NB4 (cell line): ENCODE measurements around the gene CTNND2.
A peak's percentile ranks its signal among the peaks of the same experiment; 100 is the strongest.

Source experiments
- DNase-seq: peaks from one replicate; pipeline ENCODE4 v3.0.0; 2010; ENCODE audit warnings: low read depth
- H3K4me3 ChIP-seq: one replicate; pipeline ENCODE4 v1.5.1; 2011; ENCODE audit warnings: mild to moderate bottlenecking, low read depth, low read length, moderate library complexity
- MYC ChIP-seq: IDR thresholded peaks from 2 replicates; pipeline ENCODE4 v1.6.1; 2011; ENCODE audit warnings: low read depth, low read length
- POLR2A ChIP-seq: IDR thresholded peaks from 2 replicates; pipeline ENCODE4 v1.6.1; 2011; ENCODE audit warnings: mild to moderate bottlenecking; ENCODE audit not compliant: insufficient read length; ENCODE audit errors: extremely low read depth
- TF ChIP-seq, protein P1 (sequence below): IDR thresholded peaks from one replicate; pipeline ENCODE4 v1.5.1; 2012; ENCODE audit warnings: low read depth, low read length
- TF ChIP-seq, protein P2 (sequence below): IDR thresholded peaks from 2 replicates; pipeline ENCODE4 v1.6.1; 2011; ENCODE audit warnings: low read depth, low read length

CTNND2 gene

DNA sequence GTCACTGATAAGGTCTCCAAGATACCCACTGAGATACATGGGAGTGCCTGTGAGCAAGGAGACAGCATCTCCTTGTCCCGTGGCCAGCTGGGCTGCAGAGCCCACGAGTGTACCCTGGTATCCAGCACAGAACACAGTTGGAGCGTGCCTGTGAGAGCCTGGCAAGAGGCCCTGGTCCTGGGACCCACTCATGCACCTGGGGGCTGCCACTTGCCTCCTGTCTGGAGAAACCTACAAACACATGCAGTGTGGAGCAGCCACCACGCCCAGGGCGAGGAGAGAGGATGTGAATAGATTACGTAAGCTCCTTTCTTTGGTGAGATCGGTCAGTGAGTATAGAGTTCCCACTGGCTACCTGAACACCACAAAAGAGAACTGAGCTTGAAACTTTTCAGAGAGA lies 88.3 kb downstream of the CTNND2 start:
- TF ChIP-seq POLR2A (no peak), MYC (no peak)
- TF ChIP-seq, protein P1, sequence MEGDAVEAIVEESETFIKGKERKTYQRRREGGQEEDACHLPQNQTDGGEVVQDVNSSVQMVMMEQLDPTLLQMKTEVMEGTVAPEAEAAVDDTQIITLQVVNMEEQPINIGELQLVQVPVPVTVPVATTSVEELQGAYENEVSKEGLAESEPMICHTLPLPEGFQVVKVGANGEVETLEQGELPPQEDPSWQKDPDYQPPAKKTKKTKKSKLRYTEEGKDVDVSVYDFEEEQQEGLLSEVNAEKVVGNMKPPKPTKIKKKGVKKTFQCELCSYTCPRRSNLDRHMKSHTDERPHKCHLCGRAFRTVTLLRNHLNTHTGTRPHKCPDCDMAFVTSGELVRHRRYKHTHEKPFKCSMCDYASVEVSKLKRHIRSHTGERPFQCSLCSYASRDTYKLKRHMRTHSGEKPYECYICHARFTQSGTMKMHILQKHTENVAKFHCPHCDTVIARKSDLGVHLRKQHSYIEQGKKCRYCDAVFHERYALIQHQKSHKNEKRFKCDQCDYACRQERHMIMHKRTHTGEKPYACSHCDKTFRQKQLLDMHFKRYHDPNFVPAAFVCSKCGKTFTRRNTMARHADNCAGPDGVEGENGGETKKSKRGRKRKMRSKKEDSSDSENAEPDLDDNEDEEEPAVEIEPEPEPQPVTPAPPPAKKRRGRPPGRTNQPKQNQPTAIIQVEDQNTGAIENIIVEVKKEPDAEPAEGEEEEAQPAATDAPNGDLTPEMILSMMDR, result no peak
- TF ChIP-seq, protein P2, sequence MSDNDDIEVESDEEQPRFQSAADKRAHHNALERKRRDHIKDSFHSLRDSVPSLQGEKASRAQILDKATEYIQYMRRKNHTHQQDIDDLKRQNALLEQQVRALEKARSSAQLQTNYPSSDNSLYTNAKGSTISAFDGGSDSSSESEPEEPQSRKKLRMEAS, result no peak
- H3K4me3 ChIP-seq, result no peak overlapping the region
- no peak for DNase-seq

DNA sequence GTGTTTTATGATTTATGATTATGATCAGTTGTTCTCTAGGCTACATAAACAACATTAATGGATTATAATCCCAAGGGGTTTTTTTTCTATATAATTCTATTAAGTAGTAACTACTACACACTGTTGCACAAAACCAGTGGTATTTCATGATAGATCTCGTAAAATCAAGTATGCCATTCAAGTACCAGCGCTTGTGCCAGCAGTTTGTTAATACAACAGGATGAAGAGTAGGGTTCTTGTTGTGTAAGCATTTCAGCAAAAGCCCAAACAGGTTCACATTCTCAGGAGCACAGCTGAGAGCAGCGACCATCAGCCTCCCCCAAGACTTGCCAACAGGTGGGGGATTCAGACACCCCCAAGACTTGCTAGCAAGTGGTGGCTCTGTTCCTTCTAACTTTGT lies 88.8 kb downstream of the CTNND2 start:
- DNase-seq, result no peak
- TF ChIP-seq, protein P1, result no peak
- no peak for TF ChIP-seq MYC
- TF ChIP-seq, protein P2, result no peak
- TF ChIP-seq POLR2A, result no peak
- H3K4me3 ChIP-seq, result no peak overlapping the region

DNA sequence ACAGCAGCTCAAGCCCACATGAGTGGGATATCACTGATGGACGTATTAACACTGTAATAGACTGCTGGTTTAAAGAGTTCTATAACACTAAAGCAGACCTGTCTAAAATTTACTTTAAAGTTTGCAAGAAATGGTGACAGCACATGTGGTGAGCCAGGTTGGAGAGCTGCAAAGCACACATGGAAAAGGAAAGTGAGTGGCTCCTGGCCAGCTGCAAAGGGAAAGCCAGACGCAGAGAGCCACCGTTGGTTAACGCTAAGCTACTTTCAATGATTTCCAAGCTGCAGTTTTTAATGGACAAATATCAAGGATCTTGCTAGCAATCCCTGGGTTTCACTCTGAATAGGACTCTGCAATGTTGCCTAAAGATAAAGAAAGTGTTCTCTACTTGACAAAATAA lies 89.9 kb downstream of the CTNND2 start:
- no peak for TF ChIP-seq MYC
- no peak for TF ChIP-seq POLR2A
- TF ChIP-seq, protein P1, result no peak
- TF ChIP-seq, protein P2, result no peak
- no peak overlapping the region for H3K4me3 ChIP-seq
- no peak for DNase-seq

DNA sequence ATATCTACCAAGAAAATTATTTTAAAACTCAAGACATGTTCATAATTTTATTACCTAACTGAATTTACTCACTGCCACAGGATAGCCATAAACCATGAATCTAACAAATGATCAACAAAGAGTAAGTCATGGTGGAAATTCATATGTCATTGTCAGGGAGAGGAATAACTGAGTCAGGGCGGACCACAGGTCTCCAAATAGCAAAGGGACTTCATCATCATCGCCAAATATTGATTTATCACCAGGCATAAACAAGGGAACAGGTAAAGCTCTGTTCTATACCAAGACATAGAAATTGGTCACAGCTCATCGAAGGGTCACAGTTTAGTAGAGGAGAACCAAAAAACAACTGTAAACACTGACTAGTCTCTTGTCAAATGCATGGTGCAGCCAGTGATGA lies 94.8 kb downstream of the CTNND2 start:
- TF ChIP-seq, protein P1, result no peak
- TF ChIP-seq MYC, result no peak
- TF ChIP-seq POLR2A, result no peak
- TF ChIP-seq, protein P2, result no peak
- DNase-seq, result no peak

DNA sequence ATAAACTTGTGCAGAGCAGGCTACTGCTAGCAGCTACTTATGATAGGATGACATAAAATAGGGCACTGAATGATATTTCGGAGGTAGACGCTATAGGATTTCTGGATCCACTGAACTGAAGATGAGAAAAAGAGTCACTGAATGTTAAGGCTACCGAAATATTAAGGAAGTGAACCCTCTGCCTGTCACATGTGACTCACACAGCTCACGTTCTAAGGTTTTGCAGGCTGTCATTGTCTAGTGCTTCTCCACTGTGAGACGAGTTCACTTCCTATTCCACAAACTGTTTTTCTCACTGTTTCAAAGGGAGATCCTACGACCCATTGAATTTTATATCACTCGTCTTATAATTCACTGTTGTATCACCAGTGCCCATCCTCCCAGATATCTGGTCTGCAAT lies 100.8 kb downstream of the CTNND2 start:
- H3K4me3 ChIP-seq, result no peak overlapping the region
- TF ChIP-seq MYC (no peak), POLR2A (no peak)
- TF ChIP-seq, protein P1, result no peak
- TF ChIP-seq, protein P2, result peak; percentile 76
- DNase-seq, result peak; percentile 45

More for the DNA sequence above, 94.8 kb downstream of the CTNND2 start:
- no peak overlapping the region for H3K4me3 ChIP-seq
